ENCODE data around the gene MTMR11.

The MTMR11 gene

DNA sequence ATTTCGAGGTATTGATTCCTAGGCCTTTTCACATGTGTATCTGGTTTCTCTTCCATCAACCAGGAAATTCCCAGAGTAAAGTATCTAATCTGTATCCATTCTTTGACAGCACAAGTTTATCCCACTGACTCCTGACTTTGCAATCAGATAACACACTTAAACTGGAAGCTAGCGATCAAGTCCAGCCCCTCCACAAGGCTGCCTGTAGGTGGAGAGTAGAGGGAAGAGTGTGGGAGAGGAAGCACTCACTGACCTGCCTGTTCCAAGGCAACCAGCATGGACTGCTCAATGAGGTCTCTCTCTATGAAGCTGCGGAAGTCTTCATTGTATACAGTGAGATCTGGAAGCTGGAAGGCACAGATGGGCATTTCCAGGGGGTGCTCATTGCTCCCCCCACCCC, 30.4 kb upstream of the MTMR11 start:
- no peak for ATAC-seq
- no peak for TF ChIP-seq CREB5 (CRISPR knock-in tag; IDR thresholded peaks at IDR 0.05; ENCODE audit: low read depth)
- no peak for TF ChIP-seq ZC3H10 (CRISPR knock-in tag; IDR thresholded peaks at IDR 0.05)

DNA sequence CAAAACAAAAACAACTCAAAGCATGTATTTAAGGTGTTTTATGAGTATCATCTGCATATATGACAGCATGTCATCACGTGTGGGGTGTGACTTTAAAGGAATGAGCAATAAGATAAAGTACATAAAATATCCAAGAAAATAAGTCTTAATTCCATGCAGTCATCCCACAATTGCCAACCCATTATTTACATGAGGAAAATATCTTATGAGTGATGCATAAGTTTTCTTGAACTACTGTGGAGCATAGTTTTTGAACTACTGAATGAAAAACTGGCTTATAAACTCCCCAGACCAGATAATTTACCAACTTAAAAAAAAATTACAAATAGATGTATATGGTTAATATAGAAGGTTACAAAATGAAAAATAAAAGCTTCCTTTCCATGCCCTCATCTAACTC, 29.7 kb upstream of the MTMR11 start:
- TF ChIP-seq PATZ1 (CRISPR knock-in tag; IDR thresholded peaks at IDR 0.05; ENCODE audit: borderline replicate concordance) (no peak), ISL1 (CRISPR knock-in tag; IDR thresholded peaks at IDR 0.05) (no peak), ZFP30 (CRISPR knock-in tag; IDR thresholded peaks at IDR 0.05) (no peak), TCF4 (CRISPR knock-in tag; IDR thresholded peaks at IDR 0.05; ENCODE audit: borderline replicate concordance) (no peak), GLIS3 (CRISPR knock-in tag; IDR thresholded peaks at IDR 0.05) (no peak), RARB (CRISPR knock-in tag; IDR thresholded peaks at IDR 0.05) (no peak), PPARA (CRISPR knock-in tag; IDR thresholded peaks at IDR 0.05; ENCODE audit: borderline replicate concordance) (no peak), CREB5 (CRISPR knock-in tag; IDR thresholded peaks at IDR 0.05; ENCODE audit: low read depth) (no peak), ZFP3 (CRISPR knock-in tag; IDR thresholded peaks at IDR 0.05) (no peak), TSHZ2 (CRISPR knock-in tag; IDR thresholded peaks at IDR 0.05) (no peak), ZNF8 (CRISPR knock-in tag; IDR thresholded peaks at IDR 0.05) (no peak)
- TF ChIP-seq, protein P1, sequence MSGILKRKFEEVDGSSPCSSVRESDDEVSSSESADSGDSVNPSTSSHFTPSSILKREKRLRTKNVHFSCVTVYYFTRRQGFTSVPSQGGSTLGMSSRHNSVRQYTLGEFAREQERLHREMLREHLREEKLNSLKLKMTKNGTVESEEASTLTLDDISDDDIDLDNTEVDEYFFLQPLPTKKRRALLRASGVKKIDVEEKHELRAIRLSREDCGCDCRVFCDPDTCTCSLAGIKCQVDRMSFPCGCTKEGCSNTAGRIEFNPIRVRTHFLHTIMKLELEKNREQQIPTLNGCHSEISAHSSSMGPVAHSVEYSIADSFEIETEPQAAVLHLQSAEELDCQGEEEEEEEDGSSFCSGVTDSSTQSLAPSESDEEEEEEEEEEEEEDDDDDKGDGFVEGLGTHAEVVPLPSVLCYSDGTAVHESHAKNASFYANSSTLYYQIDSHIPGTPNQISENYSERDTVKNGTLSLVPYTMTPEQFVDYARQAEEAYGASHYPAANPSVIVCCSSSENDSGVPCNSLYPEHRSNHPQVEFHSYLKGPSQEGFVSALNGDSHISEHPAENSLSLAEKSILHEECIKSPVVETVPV (CRISPR knock-in tag; IDR thresholded peaks at IDR 0.05): no peak
- ATAC-seq: no peak

DNA sequence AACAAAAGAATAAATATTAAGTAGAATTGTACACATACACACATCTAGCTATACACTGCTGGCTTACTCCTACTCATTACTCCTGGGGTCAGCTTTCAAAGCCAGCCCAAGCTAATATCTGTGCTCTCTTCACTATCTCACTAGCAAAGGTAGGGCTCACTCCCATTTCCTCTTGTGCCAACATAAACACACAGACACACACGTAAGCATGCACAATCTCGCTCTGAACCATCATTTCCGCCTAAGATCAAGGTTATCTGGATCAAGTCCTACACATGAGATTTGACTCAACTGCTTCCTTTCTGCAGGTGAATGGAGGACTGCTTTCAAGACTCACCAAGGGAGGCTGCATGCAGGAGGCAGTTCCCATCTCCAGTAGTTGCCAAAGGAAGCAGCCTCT, 28.8 kb upstream of the MTMR11 start:
- no peak for ATAC-seq
- no peak for TF ChIP-seq PATZ1 (CRISPR knock-in tag; IDR thresholded peaks at IDR 0.05; ENCODE audit: borderline replicate concordance)
- no peak for TF ChIP-seq POU6F1 (CRISPR knock-in tag; IDR thresholded peaks at IDR 0.05; ENCODE audit: borderline replicate concordance, low read depth)
- TF ChIP-seq SNAI2 (CRISPR knock-in tag; IDR thresholded peaks at IDR 0.05): no peak
- no peak for TF ChIP-seq ZC3H10 (CRISPR knock-in tag; IDR thresholded peaks at IDR 0.05)
- TF ChIP-seq ZFP3 (CRISPR knock-in tag; IDR thresholded peaks at IDR 0.05): no peak
- no peak for TF ChIP-seq ARNTL (CRISPR knock-in tag; IDR thresholded peaks at IDR 0.05; ENCODE audit: borderline replicate concordance, low read depth)
- TF ChIP-seq GLIS3 (CRISPR knock-in tag; IDR thresholded peaks at IDR 0.05): no peak
- TF ChIP-seq ESRRG (CRISPR knock-in tag; IDR thresholded peaks at IDR 0.05): no peak
- no peak for TF ChIP-seq CREB5 (CRISPR knock-in tag; IDR thresholded peaks at IDR 0.05; ENCODE audit: low read depth)
- no peak for TF ChIP-seq ZNF70 (CRISPR knock-in tag; IDR thresholded peaks at IDR 0.05)
- TF ChIP-seq TOX (CRISPR knock-in tag; IDR thresholded peaks at IDR 0.05; ENCODE audit: borderline replicate concordance): no peak
- TF ChIP-seq PPARA (CRISPR knock-in tag; IDR thresholded peaks at IDR 0.05; ENCODE audit: borderline replicate concordance): no peak
- no peak for TF ChIP-seq OSR1 (CRISPR knock-in tag; IDR thresholded peaks at IDR 0.05)
- TF ChIP-seq ZNF8 (CRISPR knock-in tag; IDR thresholded peaks at IDR 0.05): no peak
- TF ChIP-seq ZFP30 (CRISPR knock-in tag; IDR thresholded peaks at IDR 0.05): no peak
- no peak for TF ChIP-seq TSHZ2 (CRISPR knock-in tag; IDR thresholded peaks at IDR 0.05)
